SJCRH30 (cell line): Measurements from ENCODE around the gene ADCY10. TPM values are rescaled to one million over a fixed set of nuclear protein-coding genes. Genes with fewer than 3 reads are reported as not detected.
A peak's percentile ranks its signal among the peaks of the same experiment; 100 is the strongest.
"Not testable (repeated sequence)": the region's sequence is repeated elsewhere in the genome, so short reads cannot be mapped to it uniquely, and the experiment has no call there.

Experiments
- DNase-seq, 2 experiments: peaks; one replicate each; pipeline ENCODE4 v3.0.0-alpha.2; 2015 to 2020
- H3K27ac ChIP-seq: fragments of 250-450 bp; sonication (Bioruptor Pico); 2 replicates; pipeline ENCODE4 v1.5.1; 2020; ENCODE audit warnings: mild to moderate bottlenecking, moderate library complexity
- H3K27me3 ChIP-seq: fragments of 250-450 bp; sonication (Bioruptor Pico); 2 replicates; pipeline ENCODE4 v1.5.1; 2020; ENCODE audit warnings: mild to moderate bottlenecking, moderate library complexity
- H3K36me3 ChIP-seq: fragments of 250-450 bp; sonication (Bioruptor Pico); 2 replicates; pipeline ENCODE4 v1.5.1; 2020; ENCODE audit warnings: mild to moderate bottlenecking, moderate library complexity
- H3K4me1 ChIP-seq: fragments of 250-450 bp; sonication (Bioruptor Pico); 2 replicates; pipeline ENCODE4 v1.5.1; 2020; ENCODE audit warnings: mild to moderate bottlenecking, moderate library complexity
- H3K4me3 ChIP-seq: fragments of 250-450 bp; sonication (Bioruptor Pico); 2 replicates; pipeline ENCODE4 v1.5.1; 2020; ENCODE audit warnings: mild to moderate bottlenecking, moderate library complexity
- H3K9me3 ChIP-seq: fragments of 250-450 bp; sonication (Bioruptor Pico); replicated peaks from 2 replicates; pipeline ENCODE4 v1.5.1; 2020; ENCODE audit warnings: mild to moderate bottlenecking, moderate library complexity
- total RNA-seq: library from RNA; depleted of rRNA; stranded (reverse); fragments of >200 nt; shearing (Covaris generic); gene quantifications from 2 replicates; pipeline ENCODE4 v1.2.3, GENCODE V29; 2014

Gene ADCY10
- total RNA-seq, 1 experiment from 2014 or later = 0.38 TPM

GRCh38 chr1:167806235-167806634 lies 107.7 kb downstream of the ADCY10 start:
- H3K36me3 ChIP-seq, H3K9me3 ChIP-seq, H3K4me3 ChIP-seq, H3K4me1 ChIP-seq, DNase-seq, H3K27ac ChIP-seq, H3K27me3 ChIP-seq: not testable (repeated sequence)

GRCh38 chr1:167805041-167805556 lies 108.8 kb downstream of the ADCY10 start:
- Histone ChIP-seq H3K27ac (no peak overlapping the region), H3K9me3 (no peaks in the 10 kb centered on the region), H3K27me3 (no peaks in the 10 kb centered on the region), H3K36me3 (no peaks in the 10 kb centered on the region), H3K4me1 (no peaks in the 10 kb centered on the region), H3K4me3 (no peak overlapping the region)
- DNase-seq = no peak

- no peaks in the 10 kb centered on the region for H3K36me3 ChIP-seq
- DNase-seq = peak; percentile 87 to 93
- no peak overlapping the region for H3K27ac ChIP-seq
- no peaks in the 10 kb centered on the region for H3K4me1 ChIP-seq
- no peaks in the 10 kb centered on the region for H3K27me3 ChIP-seq
- H3K4me3 ChIP-seq = no peak overlapping the region
- H3K9me3 ChIP-seq = no peaks in the 10 kb centered on the region
Measured at GRCh38 chr1:167803358-167804207, 110.4 kb downstream of the ADCY10 start.

DNA sequence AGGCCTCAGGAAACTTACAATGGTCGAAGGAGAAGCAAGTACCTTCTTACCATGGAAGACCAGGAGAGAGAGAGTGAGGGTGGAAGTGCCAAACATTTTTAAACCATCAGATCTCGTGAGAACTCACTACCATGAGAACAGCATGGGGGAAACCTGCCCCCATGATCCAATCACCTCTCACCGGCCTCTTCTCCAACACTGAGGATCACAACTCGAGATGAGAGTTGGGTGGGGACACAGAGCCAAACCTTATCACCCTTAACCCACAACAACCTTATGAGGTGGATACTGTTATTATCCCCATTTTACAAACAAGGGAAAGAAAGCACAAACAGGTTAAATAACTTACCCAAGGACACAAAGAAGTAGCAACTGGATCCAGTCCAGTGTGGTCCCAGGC lies 111.7 kb downstream of the ADCY10 start:
- no peaks in the 10 kb centered on the region for H3K9me3 ChIP-seq
- H3K36me3 ChIP-seq = no peaks in the 10 kb centered on the region
- no peak overlapping the region for H3K27ac ChIP-seq
- H3K4me1 ChIP-seq = no peaks in the 10 kb centered on the region
- DNase-seq = no peak
- no peak overlapping the region for H3K4me3 ChIP-seq
- H3K27me3 ChIP-seq = no peaks in the 10 kb centered on the region

- no peaks in the 10 kb centered on the region for H3K27me3 ChIP-seq
- H3K27ac ChIP-seq = no peak overlapping the region
- no peaks in the 10 kb centered on the region for H3K4me1 ChIP-seq
- H3K36me3 ChIP-seq = no peaks in the 10 kb centered on the region
- DNase-seq = no peak
- no peak overlapping the region for H3K4me3 ChIP-seq
- H3K9me3 ChIP-seq = no peaks in the 10 kb centered on the region
Measured at GRCh38 chr1:167800251-167800650, 113.7 kb downstream of the ADCY10 start.

GRCh38 chr1:167799747-167800146 lies 114.2 kb downstream of the ADCY10 start:
- no peaks in the 10 kb centered on the region for H3K9me3 ChIP-seq
- no peaks in the 10 kb centered on the region for H3K36me3 ChIP-seq
- H3K27me3 ChIP-seq = no peaks in the 10 kb centered on the region
- no peak for DNase-seq
- no peak overlapping the region for H3K27ac ChIP-seq
- no peaks in the 10 kb centered on the region for H3K4me1 ChIP-seq
- H3K4me3 ChIP-seq = no peak overlapping the region

GRCh38 chr1:167798952-167799351 lies 115.0 kb downstream of the ADCY10 start:
- no peaks in the 10 kb centered on the region for H3K27me3 ChIP-seq
- H3K36me3 ChIP-seq = no peaks in the 10 kb centered on the region
- H3K9me3 ChIP-seq = no peaks in the 10 kb centered on the region
- H3K27ac ChIP-seq = no peak overlapping the region
- no peak overlapping the region for H3K4me3 ChIP-seq
- H3K4me1 ChIP-seq = no peaks in the 10 kb centered on the region
- DNase-seq = no peak

- no peak for DNase-seq
- H3K4me1 ChIP-seq = no peaks in the 10 kb centered on the region
- H3K9me3 ChIP-seq = no peaks in the 10 kb centered on the region
- no peak overlapping the region for H3K4me3 ChIP-seq
- no peak overlapping the region for H3K27ac ChIP-seq
- no peaks in the 10 kb centered on the region for H3K36me3 ChIP-seq
- no peaks in the 10 kb centered on the region for H3K27me3 ChIP-seq
Measured at GRCh38 chr1:167797015-167797414, 116.9 kb downstream of the ADCY10 start.

DNA sequence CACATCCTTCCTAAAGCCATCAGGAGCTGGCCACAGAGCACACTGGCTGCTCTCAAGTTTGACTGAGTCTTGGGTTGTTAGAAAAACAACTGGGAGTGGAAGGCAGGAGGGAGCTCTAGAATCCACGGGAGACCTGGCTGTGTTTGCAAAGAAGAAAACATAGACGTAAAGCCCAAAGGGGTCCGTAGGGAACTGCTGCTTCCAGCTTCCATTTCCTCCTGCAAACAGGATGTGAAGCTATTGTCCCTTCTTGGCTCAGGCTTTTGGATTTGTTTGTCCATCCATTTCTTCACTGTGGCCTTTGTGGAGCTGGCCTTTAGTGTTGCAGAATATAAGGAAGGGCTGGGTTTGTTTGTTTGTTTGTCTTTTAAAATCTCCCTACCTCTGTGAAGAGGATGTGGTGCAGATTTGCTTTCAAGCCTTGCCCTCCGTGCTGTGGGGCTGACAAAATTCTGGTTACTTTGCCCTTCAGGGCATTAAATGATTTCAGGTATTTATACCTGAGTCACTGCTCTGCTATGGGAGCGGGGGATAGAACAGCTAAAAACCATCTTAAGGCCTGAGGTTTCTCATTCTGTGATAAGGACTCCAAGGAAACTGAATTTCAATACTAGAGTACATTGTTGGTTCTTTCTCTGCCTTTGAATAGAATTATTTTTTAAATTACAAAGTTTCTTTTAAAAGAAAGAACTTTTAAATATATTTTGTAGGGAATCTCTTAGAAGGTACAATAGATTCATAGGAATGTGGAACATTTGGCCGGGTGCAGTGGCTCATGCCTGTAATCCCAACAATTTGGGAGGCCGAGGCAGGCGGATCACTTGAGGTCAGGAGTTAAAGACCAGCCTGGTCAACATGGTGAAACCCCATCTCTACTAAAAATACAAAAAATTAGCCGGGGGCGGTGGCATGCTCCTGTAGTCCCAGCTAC lies 117.9 kb downstream of the ADCY10 start:
- H3K4me3 ChIP-seq = no peak overlapping the region
- DNase-seq = no peak
- no peaks in the 10 kb centered on the region for H3K9me3 ChIP-seq
- H3K36me3 ChIP-seq = no peaks in the 10 kb centered on the region
- H3K27me3 ChIP-seq = no peaks in the 10 kb centered on the region
- H3K27ac ChIP-seq = no peak overlapping the region
- no peaks in the 10 kb centered on the region for H3K4me1 ChIP-seq

- H3K27ac ChIP-seq = no peak overlapping the region
- no peaks in the 10 kb centered on the region for H3K36me3 ChIP-seq
- H3K4me3 ChIP-seq = no peak overlapping the region
- no peak for DNase-seq
- H3K4me1 ChIP-seq = no peaks in the 10 kb centered on the region
- no peaks in the 10 kb centered on the region for H3K27me3 ChIP-seq
- H3K9me3 ChIP-seq = no peaks in the 10 kb centered on the region
Measured at GRCh38 chr1:167794043-167794442, 119.9 kb downstream of the ADCY10 start.

GRCh38 chr1:167792188-167792565 lies 121.8 kb downstream of the ADCY10 start:
- H3K4me1 ChIP-seq = no peaks in the 10 kb centered on the region
- no peaks in the 10 kb centered on the region for H3K27me3 ChIP-seq
- no peak overlapping the region for H3K4me3 ChIP-seq
- no peak overlapping the region for H3K27ac ChIP-seq
- no peak for DNase-seq
- no peaks in the 10 kb centered on the region for H3K9me3 ChIP-seq
- H3K36me3 ChIP-seq = no peaks in the 10 kb centered on the region

- no peak overlapping the region for H3K27ac ChIP-seq
Measured at GRCh38 chr1:167791281-167792187, 122.4 kb downstream of the ADCY10 start.

GRCh38 chr1:167790117-167790516 lies 123.8 kb downstream of the ADCY10 start:
- H3K9me3 ChIP-seq = no peaks in the 10 kb centered on the region
- no peak overlapping the region for H3K27ac ChIP-seq
- no peak for DNase-seq
- no peaks in the 10 kb centered on the region for H3K27me3 ChIP-seq
- H3K36me3 ChIP-seq = no peaks in the 10 kb centered on the region
- H3K4me3 ChIP-seq = no peak overlapping the region
- no peaks in the 10 kb centered on the region for H3K4me1 ChIP-seq

More at GRCh38 chr1:167791281-167792187, 122.4 kb downstream of the ADCY10 start:
- DNase-seq = no peak
- Histone ChIP-seq H3K9me3 (no peaks in the 10 kb centered on the region), H3K4me1 (no peaks in the 10 kb centered on the region), H3K36me3 (no peaks in the 10 kb centered on the region), H3K27me3 (no peaks in the 10 kb centered on the region), H3K4me3 (no peak overlapping the region)

- no peaks in the 10 kb centered on the region for H3K36me3 ChIP-seq
- no peaks in the 10 kb centered on the region for H3K4me1 ChIP-seq
- DNase-seq = no peak
- no peaks in the 10 kb centered on the region for H3K9me3 ChIP-seq
- H3K27me3 ChIP-seq = no peaks in the 10 kb centered on the region
- H3K4me3 ChIP-seq = no peak overlapping the region
- no peak overlapping the region for H3K27ac ChIP-seq
Measured at GRCh38 chr1:167789501-167789900, 124.4 kb downstream of the ADCY10 start.
